H1 (cell line): ENCODE results near the gene SLC12A2.

ENCODE experiments used
- CTCF ChIP-seq, 3 experiments: IDR thresholded peaks; 1 replicate in 2 of 3; 2 replicates in 1 of 3; pipeline versions ENCODE4 v1.5.1 to v1.6.1; 2011; ENCODE audit warnings: low read length in 3 of 3, mild to moderate bottlenecking in 3 of 3, inconsistent platforms in 2 of 3, low read depth in 1 of 3, moderate library complexity in 1 of 3; ENCODE audit not compliant: insufficient read depth in 1 of 3; ENCODE audit errors: control extremely low read depth in 1 of 3
- TEAD4 ChIP-seq: IDR thresholded peaks from 2 replicates; pipeline ENCODE4 v1.6.1; 2012; ENCODE audit warnings: low read depth, low read length, inconsistent platforms, mixed read lengths

- TF ChIP-seq TEAD4: no peak
- no peak for TF ChIP-seq CTCF (IDR thresholded peaks at IDR 0.05; ENCODE audit: control extremely low read depth in 1 of 3, insufficient read depth in 1 of 3, low read depth in 1 of 3, low read length in 3 of 3)
These were observed 91.4 kb downstream of the SLC12A2 start for GRCh38 chr5:128174951-128175350.
